ENCODE measurements around the gene BPHL. TPM values are rescaled to one million over a fixed set of nuclear protein-coding genes. Genes with fewer than 3 reads are reported as not detected.
"Not testable (repeated sequence)": the region's sequence is repeated elsewhere in the genome, so short reads cannot be mapped to it uniquely, and the experiment has no call there.

Gene BPHL
- total and polyA plus RNA-seq, 2 of the 4 experiments (the other 2 are of a cell fraction), result 14.7 to 16.3 TPM

DNA sequence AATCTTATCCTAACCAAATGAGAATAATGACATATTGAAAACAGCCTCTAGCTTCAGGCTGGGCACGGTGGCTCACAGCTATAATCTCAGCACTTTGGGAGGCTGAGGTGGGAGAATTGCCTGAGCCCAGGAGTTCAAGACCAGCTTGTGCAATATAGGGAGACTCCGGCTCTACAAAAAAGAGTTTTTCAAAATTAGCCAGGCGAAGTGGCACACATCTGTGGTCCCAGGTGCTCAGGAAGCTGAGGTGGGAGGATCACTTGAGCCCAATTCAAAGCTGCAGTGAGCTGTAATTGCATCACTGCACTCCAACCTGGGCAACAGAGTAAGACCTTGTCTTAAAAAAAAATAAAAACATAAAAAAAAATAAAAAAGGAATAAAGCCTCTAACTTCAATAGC is 34.2 kb downstream of the BPHL start (continued):
- TF ChIP-seq SMC3 (IDR thresholded peaks at IDR 0.05; ENCODE audit: low read depth, low read length), result no peak
- no peak for TF ChIP-seq MXI1 (IDR thresholded peaks at IDR 0.05; ENCODE audit: borderline replicate concordance, low read depth, low read length)
- no peak for TF ChIP-seq POLR2A (IDR thresholded peaks at IDR 0.05; ENCODE audit: low read depth, low read length)
- no peak for TF ChIP-seq NFE2L2 (IDR thresholded peaks at IDR 0.05; ENCODE audit: low read depth, low read length)

DNA sequence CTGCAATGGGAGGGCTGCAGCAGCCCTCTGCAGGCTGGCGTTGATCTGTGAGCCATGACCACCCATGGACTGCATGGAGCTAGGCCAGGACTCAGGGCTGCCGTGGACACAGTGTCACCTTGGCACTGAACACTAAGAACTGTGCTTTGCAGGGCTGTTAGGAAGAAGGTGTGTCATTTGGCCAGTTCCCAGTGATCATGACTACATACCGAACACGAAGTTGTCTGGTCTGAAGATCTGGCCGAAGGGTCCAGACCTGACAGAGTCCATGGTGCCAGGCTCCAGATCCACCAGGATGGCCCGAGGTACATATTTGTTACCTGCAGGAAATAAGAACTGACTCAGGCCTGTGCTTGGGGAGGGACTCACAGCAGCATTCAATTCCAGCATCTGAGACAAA is 36.9 kb downstream of the BPHL start:
- intact Hi-C loops (cut with micrococcal nuclease); dilution Hi-C loops (cut with HindIII; ENCODE audit: low sequenced_read_pairs, unreplicated experiment): not testable (repeated sequence)
- peaks cover 10 to 34% of the 10 kb centered on the region in 2 experiments; a peak in 3 of 4 replicates for H3K79me1 ChIP-seq (ENCODE audit: low read depth in 1 of 2, low read length in 2 of 2)

More for the DNA sequence above, 36.9 kb downstream of the BPHL start:
- H3K9me3 ChIP-seq (ENCODE audit: control insufficient read depth, insufficient read depth, low read length); H3K18ac ChIP-seq (ENCODE audit: low read depth, low read length); H3K4me1 ChIP-seq (ENCODE audit: control insufficient read depth, insufficient read depth, low read length); H2BK120ac ChIP-seq (ENCODE audit: low read depth, low read length); in situ Hi-C loops (cut with MboI; ENCODE audit: low sequenced_read_pairs); ATAC-seq (ENCODE audit: low read depth); H3K56ac ChIP-seq (ENCODE audit: extremely low read depth, insufficient read depth, low read length); H3K4me2 ChIP-seq (ENCODE audit: low read depth, low read length); DNase-seq; H4K8ac ChIP-seq (ENCODE audit: low read depth in 2 of 2, low read length in 2 of 2); CTCF ChIA-PET; H3K9me1 ChIP-seq (ENCODE audit: insufficient read depth, low read length); H3K4me3 ChIP-seq (ENCODE audit: insufficient read depth, low read depth, low read length); H4K91ac ChIP-seq (ENCODE audit: insufficient read depth, low read depth, low read length); H2AK9ac ChIP-seq (replicated peaks; ENCODE audit: low read depth, low read length, poor library complexity); H2BK5ac ChIP-seq (ENCODE audit: low read depth, low read length, poor library complexity, severe bottlenecking); H2BK20ac ChIP-seq (ENCODE audit: low read depth, low read length); H4K20me1 ChIP-seq (ENCODE audit: insufficient read depth, low read length); H3K27me3 ChIP-seq (ENCODE audit: control insufficient read depth, insufficient read depth, low read length); POLR2A ChIA-PET (ENCODE audit: unreplicated experiment); H2AFZ ChIP-seq (replicated peaks; ENCODE audit: low read length, poor library complexity); H3K9ac ChIP-seq (ENCODE audit: low read depth, low read length); H3K4ac ChIP-seq (ENCODE audit: low read depth, low read length); H4K5ac ChIP-seq (ENCODE audit: low read depth, low read length); BruUV-seq (replicated peaks); H2BK15ac ChIP-seq (ENCODE audit: low read depth, low read length); H3K27ac ChIP-seq (ENCODE audit: insufficient read depth, low read length); H3K14ac ChIP-seq (replicated peaks; ENCODE audit: low read depth, low read length); H2AK5ac ChIP-seq (ENCODE audit: low read depth, low read length): not testable (repeated sequence)
- 86% methylated on average over 1 of the region's 6 CpGs; no CpG with 5 or more reads in 1 of the 2 experiments for WGBS, 2 experiments (ENCODE audit: extremely low coverage in 2 of 2, insufficient read length in 1 of 2)
- Histone ChIP-seq H3K36me3 (ENCODE audit: control insufficient read depth, insufficient read depth, low read length) (peaks cover 19% of the 10 kb centered on the region), H3K23ac (ENCODE audit: low read depth, low read length) (peak overlapping the region; percentile 42; the same call in 1 of the 2 replicates)

Data from IMR-90 (cell line).